HCT116 (cell line): Measurements from ENCODE around the gene ALDH9A1. TPM values are rescaled to one million over a fixed set of nuclear protein-coding genes. Genes with fewer than 3 reads are reported as not detected.
"Not testable (repeated sequence)": the region's sequence is repeated elsewhere in the genome, so short reads cannot be mapped to it uniquely, and the experiment has no call there.

Source experiments
- ATAC-seq: fragments of 200-7000 bp; cut with Tn5 transposase; 2 replicates; pipeline ENCODE4 v1.9.1; 2020; ENCODE audit warnings: mild to moderate bottlenecking, moderate library complexity
- BruUV-seq: library from RNA; stranded (reverse); fragments of 400-500 nt; replicated peaks from 2 replicates; lab custom pipeline; 2021; lab: Mats Ljungman, UMichigan
- CTCF ChIA-PET: fragments of 300-600 bp; sonication (Branson Sonifier 250); formaldehyde crosslinking; loops from one replicate; lab custom pipeline; 2021; ENCODE audit warnings: antibody characterized with exemption; lab: Charles Lee
- POLR2A ChIA-PET: fragments of 300-600, 350-600 bp; sonication (Branson Sonifier 250); formaldehyde crosslinking; loops from one replicate; lab custom pipeline; 2021; ENCODE audit warnings: antibody characterized with exemption; lab: Charles Lee
- RAD21 ChIA-PET, 2 experiments: fragments of 300-600 bp; sonication (Branson Sonifier 250); formaldehyde crosslinking; loops; one replicate each; lab custom pipeline; 2023; ENCODE audit warnings: low total read pairs in 2 of 2; ENCODE audit not compliant: uncharacterized antibody in 2 of 2, unreplicated experiment in 2 of 2, low non-redundant PET in 1 of 2; lab: Charles Lee
- DNase-seq: peaks from one replicate; pipeline ENCODE4 v3.0.0-alpha.2; 2010; ENCODE audit warnings: low read depth, low spot score
- H2AFZ ChIP-seq: fragments of 200-600 bp; shearing (Covaris generic), sonication (generic); 2 replicates; pipeline ENCODE4 v1.6.1; 2017; ENCODE audit warnings: low read depth, mixed run types, mixed read lengths, antibody characterized with exemption, low read length; ENCODE audit not compliant: poor library complexity, severe bottlenecking
- H3K27ac ChIP-seq: 2 replicates; pipeline ENCODE4 v1.5.1; 2012; ENCODE audit warnings: low read depth, low read length
- H3K27me3 ChIP-seq: fragments of 200-600 bp; sonication (generic); 2 replicates; pipeline ENCODE4 v1.6.1; 2016; ENCODE audit warnings: mixed run types, low read length, mixed read lengths; ENCODE audit not compliant: insufficient read depth
- H3K36me3 ChIP-seq, 2 experiments: fragments of 200-500 bp in 1 of 2; fragments of 200-600 bp in 1 of 2; sonication (Bioruptor generic) in 1 of 2; sonication (generic) in 1 of 2; 2 replicates each; pipeline versions ENCODE4 v1.5.1 to v1.6.1; 2014 to 2016; ENCODE audit warnings: low read length in 2 of 2, inconsistent platforms in 1 of 2, mixed read lengths in 1 of 2, mixed run types in 1 of 2; ENCODE audit not compliant: insufficient read depth in 2 of 2, control insufficient read depth in 1 of 2
- H3K4me1 ChIP-seq, 2 experiments: fragments of 200-600 bp in 1 of 2; sonication (generic) in 1 of 2; 2 replicates each; pipeline versions ENCODE4 v1.5.1 to v1.6.1; 2012 to 2017; ENCODE audit warnings: low read length in 2 of 2, inconsistent platforms in 1 of 2, mild to moderate bottlenecking in 1 of 2, mixed read lengths in 1 of 2, mixed run types in 1 of 2, moderate library complexity in 1 of 2; ENCODE audit not compliant: insufficient read depth in 2 of 2, control insufficient read depth in 1 of 2
- H3K4me2 ChIP-seq: fragments of 200-600 bp; sonication (generic); 2 replicates; pipeline ENCODE4 v1.6.1; 2017; ENCODE audit warnings: mixed run types, low read length, mixed read lengths
- H3K4me3 ChIP-seq, 2 experiments: fragments of 200-600 bp in 1 of 2; sonication (generic) in 1 of 2; replicated peaks in 1 of 2; 2 replicates each; pipeline ENCODE4 v1.5.1; 2011 to 2016; ENCODE audit warnings: low read length in 2 of 2, control low read depth in 1 of 2, low read depth in 1 of 2, mild to moderate bottlenecking in 1 of 2, mixed read lengths in 1 of 2, mixed run types in 1 of 2
- H3K79me2 ChIP-seq: fragments of 200-600 bp; sonication (generic); 2 replicates; pipeline ENCODE4 v1.6.1; 2017; ENCODE audit warnings: mild to moderate bottlenecking, mixed run types, low read length, moderate library complexity, mixed read lengths; ENCODE audit not compliant: insufficient read depth
- H3K9ac ChIP-seq: fragments of 200-600 bp; sonication (generic); 2 replicates; pipeline ENCODE4 v1.6.1; 2016; ENCODE audit warnings: low read length, mixed read lengths
- H3K9me2 ChIP-seq: fragments of 200-600 bp; sonication (generic), shearing (Covaris generic); 2 replicates; pipeline ENCODE4 v1.6.1; 2017; ENCODE audit warnings: mixed run types, mild to moderate bottlenecking, moderate library complexity; ENCODE audit not compliant: insufficient read depth
- H3K9me3 ChIP-seq, 2 experiments: fragments of 200-500 bp in 1 of 2; fragments of 200-600 bp in 1 of 2; sonication (Bioruptor generic) in 1 of 2; sonication (generic) in 1 of 2; 2 replicates each; pipeline ENCODE4 v1.6.1; 2014 to 2017; ENCODE audit warnings: low read length in 2 of 2, mixed read lengths in 2 of 2, inconsistent platforms in 1 of 2, low read depth in 1 of 2, mild to moderate bottlenecking in 1 of 2, mixed run types in 1 of 2, moderate library complexity in 1 of 2; ENCODE audit not compliant: control insufficient read depth in 1 of 2, insufficient read depth in 1 of 2
- H4K20me1 ChIP-seq: fragments of 200-600 bp; sonication (generic), shearing (Covaris generic); 2 replicates; pipeline ENCODE4 v1.6.1; 2017; ENCODE audit warnings: mixed run types, mild to moderate bottlenecking, moderate library complexity; ENCODE audit not compliant: insufficient read depth
- CBX3 ChIP-seq: IDR thresholded peaks from 2 replicates; pipeline ENCODE4 v1.6.1; 2012; ENCODE audit warnings: low read depth
- EZH2phosphoT487 ChIP-seq: fragments of 200-600 bp; IDR thresholded peaks from 2 replicates; pipeline ENCODE4 v1.6.1; 2018; ENCODE audit warnings: antibody characterized with exemption, borderline replicate concordance
- FOSL1 ChIP-seq: IDR thresholded peaks from 2 replicates; pipeline ENCODE4 v1.6.1; 2012; ENCODE audit warnings: low read depth
- JUND ChIP-seq: IDR thresholded peaks from 2 replicates; pipeline ENCODE4 v1.6.1; 2012
- POLR2AphosphoS5 ChIP-seq: IDR thresholded peaks from 2 replicates; pipeline ENCODE4 v1.6.1; 2011; ENCODE audit warnings: mild to moderate bottlenecking, low read depth, low read length, moderate library complexity
- TCF7L2 ChIP-seq: IDR thresholded peaks from 2 replicates; pipeline ENCODE4 v1.7.0; 2011; ENCODE audit warnings: borderline replicate concordance, inconsistent platforms; ENCODE audit not compliant: insufficient read depth, insufficient read length; ENCODE audit errors: extremely low read depth
- intact Hi-C: fragments of 100-400 bp; cut with micrococcal nuclease; formaldehyde crosslinking; loops from 2 replicates; pipeline ENCODE4 v1.10.0; 2022
- total RNA-seq: library from RNA; stranded (reverse); gene quantifications from one replicate; pipeline ENCODE4 v1.2.1, GENCODE V29; 2021; ENCODE audit not compliant: unreplicated experiment
- TF ChIP-seq, protein P1 (sequence below): IDR thresholded peaks from 2 replicates; pipeline ENCODE4 v1.6.1; 2012

The ALDH9A1 gene
- total RNA-seq, 1 experiment from 2014 or later = 46.0 TPM

DNA sequence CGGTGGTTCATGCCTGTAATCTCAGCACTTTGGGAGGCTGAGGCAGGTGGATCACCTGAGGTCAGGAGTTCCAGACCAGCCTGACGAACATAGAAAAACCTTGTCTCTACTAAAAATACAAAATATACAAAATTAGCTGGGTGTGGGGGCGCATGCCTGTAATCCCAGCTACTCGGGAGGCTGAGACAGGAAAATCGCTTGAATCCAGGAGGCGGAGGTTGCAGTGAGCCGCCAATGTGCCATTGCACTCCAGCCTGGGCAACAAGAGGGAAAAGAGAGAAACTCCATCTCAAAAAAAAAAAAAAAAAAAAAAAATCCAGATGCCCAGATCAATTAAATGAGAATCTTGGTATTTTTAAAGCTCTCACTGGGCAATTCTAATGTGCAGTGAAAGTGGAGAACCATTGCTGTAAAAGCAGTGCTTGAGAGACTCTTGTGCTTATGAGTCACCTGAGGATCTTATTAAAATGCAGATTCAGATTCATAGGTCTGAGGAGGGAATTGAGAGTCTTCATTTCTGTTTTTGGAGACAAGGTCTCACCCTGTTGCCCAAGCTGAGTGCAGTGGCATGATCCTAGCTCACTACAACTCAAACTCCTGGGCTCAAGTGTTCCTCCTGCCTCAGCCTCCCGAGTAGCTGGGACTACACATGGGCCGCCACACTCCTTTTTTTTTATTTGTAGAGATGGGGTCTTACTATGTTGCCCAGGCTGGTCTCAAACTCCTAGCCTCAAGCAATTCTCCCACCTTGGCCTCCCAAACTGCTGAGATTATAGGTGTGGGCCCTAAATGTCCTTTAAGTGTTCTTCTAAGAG lies 39.4 kb downstream of the ALDH9A1 start:
- H3K27ac ChIP-seq, H3K79me2 ChIP-seq, H2AFZ ChIP-seq, H3K9ac ChIP-seq, H3K27me3 ChIP-seq, H3K4me2 ChIP-seq, DNase-seq, intact Hi-C loops, BruUV-seq, ATAC-seq, H3K9me3 ChIP-seq, RAD21 ChIA-PET, H3K4me3 ChIP-seq, H4K20me1 ChIP-seq, POLR2A ChIA-PET, H3K9me2 ChIP-seq, H3K4me1 ChIP-seq: not testable (repeated sequence)
- CTCF ChIA-PET = interaction anchor here (1.6 kb wide), 1 partner anchor 9 kb away, joined by 3 read pairs; no protein-coding TSS in a partner anchor
- H3K36me3 ChIP-seq = peaks cover 7 to 19% of the 10 kb centered on the region in 2 experiments; a peak in 3 of 4 replicates

DNA sequence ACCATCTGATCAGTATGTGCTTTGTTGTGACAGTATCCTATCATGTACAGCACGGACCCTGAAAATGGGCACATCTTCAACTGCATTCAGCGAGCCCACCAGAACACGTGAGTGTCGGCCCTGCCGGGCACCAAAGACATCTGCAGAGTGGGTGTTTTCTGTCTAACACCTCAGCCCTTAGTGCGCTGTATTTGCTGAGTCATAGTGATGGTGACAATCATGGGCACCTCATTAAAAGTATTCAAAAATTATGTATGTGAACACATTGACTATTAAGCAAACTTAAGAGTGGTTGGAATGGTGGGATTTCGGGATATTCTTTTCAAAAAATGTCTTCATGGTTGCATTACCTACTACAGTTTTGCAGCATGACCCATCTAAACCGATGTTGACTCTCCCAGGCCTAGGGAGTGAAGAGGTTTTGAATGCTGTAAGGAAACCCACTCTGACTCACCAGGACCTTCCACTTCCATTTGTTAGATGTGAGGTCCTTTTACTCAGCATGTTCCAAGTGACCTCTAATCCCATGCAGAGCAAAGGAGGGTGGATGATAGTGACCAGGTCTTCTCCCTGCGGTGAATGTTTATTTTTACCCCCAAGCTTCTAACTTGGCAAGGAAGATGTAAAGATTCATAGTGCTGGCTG lies 47.3 kb downstream of the ALDH9A1 start:
- Histone ChIP-seq H3K36me3 (peaks cover 5 to 10% of the 10 kb centered on the region in 2 experiments; a peak in 1 of 4 replicates), H3K9me3 (no peaks in the 10 kb centered on the region), H3K4me3 (no peak overlapping the region), H3K9me2 (no peaks in the 10 kb centered on the region), H3K27ac (no peak overlapping the region), H3K27me3 (no peaks in the 10 kb centered on the region), H3K4me1 (peaks cover 1 to 13% of the 10 kb centered on the region in 2 experiments; a peak in 3 of 4 replicates), H3K79me2 (no peaks in the 10 kb centered on the region), H3K4me2 (no peak overlapping the region), H4K20me1 (no peaks in the 10 kb centered on the region), H2AFZ (no peak overlapping the region), H3K9ac (no peak overlapping the region)
- CTCF ChIA-PET = no interaction called here
- TF ChIP-seq EZH2phosphoT487 (no peak), FOSL1 (no peak), CBX3 (no peak), JUND (no peak), POLR2AphosphoS5 (no peak), TCF7L2 (no peak)
- TF ChIP-seq, protein P1, sequence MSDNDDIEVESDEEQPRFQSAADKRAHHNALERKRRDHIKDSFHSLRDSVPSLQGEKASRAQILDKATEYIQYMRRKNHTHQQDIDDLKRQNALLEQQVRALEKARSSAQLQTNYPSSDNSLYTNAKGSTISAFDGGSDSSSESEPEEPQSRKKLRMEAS = no peak
- DNase-seq (no peak), ATAC-seq (no peak)
- BruUV-seq = no TSS peak
- intact Hi-C loops = no loop called here
- POLR2A ChIA-PET = no interaction called here
- RAD21 ChIA-PET = no interaction called here
